Activated T-helper 17 cell treated with anti-CD3 and anti-CD28 coated beads, Interleukin-2, amount 50 U/mL, for 72 hours (primary cell): Measurements from ENCODE around the gene SLC22A31. TPM values are rescaled to one million over a fixed set of nuclear protein-coding genes. Genes with fewer than 3 reads are reported as not detected.

Experiments used
- ATAC-seq: fragments of 150-1000 bp; cut with Tn5 transposase; replicated peaks from 2 replicates; pipeline ENCODE4 v1.10.0; 2021; ENCODE audit warnings: mild to moderate bottlenecking, moderate library complexity
- H3K27ac Mint-ChIP-seq: one replicate; pipeline ENCODE4 v1.8.0; 2022; ENCODE audit warnings: mixed read lengths
- H3K27me3 Mint-ChIP-seq: one replicate; pipeline ENCODE4 v1.8.0; 2022; ENCODE audit warnings: mixed read lengths
- H3K36me3 Mint-ChIP-seq: one replicate; pipeline ENCODE4 v1.8.0; 2022; ENCODE audit warnings: low read depth, mild to moderate bottlenecking, mixed read lengths
- H3K4me1 Mint-ChIP-seq: one replicate; pipeline ENCODE4 v1.8.0; 2022; ENCODE audit warnings: mixed read lengths
- H3K4me3 Mint-ChIP-seq: one replicate; pipeline ENCODE4 v1.8.0; 2022; ENCODE audit warnings: mild to moderate bottlenecking, mixed read lengths
- H3K9me3 Mint-ChIP-seq: one replicate; pipeline ENCODE4 v1.8.0; 2022; ENCODE audit warnings: mixed read lengths
- total RNA-seq, 2 donors: library from RNA; stranded (reverse); gene quantifications; one replicate each; pipeline ENCODE4 v1.2.3, GENCODE V29; 2022

The SLC22A31 gene
- total RNA-seq, 2 donors from 2014 or later, result 0.34 to 0.65 TPM

- Mint-ChIP-seq H3K9me3 (no peaks in the 10 kb centered on the region), H3K4me1 (no peaks in the 10 kb centered on the region), H3K4me3 (peak overlapping the region; percentile 50), H3K36me3 (peaks cover 6% of the 10 kb centered on the region), H3K27ac (no peak overlapping the region), H3K27me3 (peaks cover 15% of the 10 kb centered on the region)
- ATAC-seq, result peak; percentile 82
Measured at GRCh38 chr16:89201439-89202377, 1.4 kb upstream of the SLC22A31 start.

GRCh38 chr16:89200850-89201411, 594 bp upstream of the SLC22A31 start:
- Mint-ChIP-seq H3K9me3 (no peaks in the 10 kb centered on the region), H3K36me3 (peaks cover 6% of the 10 kb centered on the region), H3K4me3 (peak overlapping the region; percentile 17), H3K4me1 (no peaks in the 10 kb centered on the region), H3K27me3 (peaks cover 15% of the 10 kb centered on the region), H3K27ac (no peak overlapping the region)
- ATAC-seq, result peak; percentile 7

- ATAC-seq, result no peak
- Mint-ChIP-seq H3K36me3 (peaks cover 6% of the 10 kb centered on the region), H3K27me3 (peaks cover 15% of the 10 kb centered on the region), H3K9me3 (no peaks in the 10 kb centered on the region), H3K4me3 (peak overlapping the region; percentile 17), H3K27ac (no peak overlapping the region), H3K4me1 (no peaks in the 10 kb centered on the region)
Measured at GRCh38 chr16:89199241-89200123, 855 bp downstream of the SLC22A31 start.

- H3K27ac Mint-ChIP-seq, result no peak overlapping the region
- H3K9me3 Mint-ChIP-seq, result no peaks in the 10 kb centered on the region
- H3K4me1 Mint-ChIP-seq, result no peaks in the 10 kb centered on the region
- ATAC-seq, result no peak
- no peak overlapping the region for H3K4me3 Mint-ChIP-seq
- peaks cover 9% of the 10 kb centered on the region for H3K27me3 Mint-ChIP-seq
- H3K36me3 Mint-ChIP-seq, result peaks cover 6% of the 10 kb centered on the region
Measured at GRCh38 chr16:89198417-89199240, 1.7 kb downstream of the SLC22A31 start.

- ATAC-seq, result no peak
- Mint-ChIP-seq H3K4me1 (no peaks in the 10 kb centered on the region), H3K36me3 (peaks cover 4% of the 10 kb centered on the region), H3K4me3 (no peak overlapping the region), H3K27me3 (peaks cover 3% of the 10 kb centered on the region), H3K9me3 (no peaks in the 10 kb centered on the region), H3K27ac (no peak overlapping the region)
Measured at GRCh38 chr16:89197633-89198416, 2.5 kb downstream of the SLC22A31 start.

GRCh38 chr16:89197033-89197632, 3.2 kb downstream of the SLC22A31 start:
- Mint-ChIP-seq H3K4me3 (no peak overlapping the region), H3K27me3 (no peaks in the 10 kb centered on the region), H3K4me1 (no peaks in the 10 kb centered on the region), H3K36me3 (no peaks in the 10 kb centered on the region), H3K27ac (no peak overlapping the region), H3K9me3 (no peaks in the 10 kb centered on the region)
- ATAC-seq, result no peak

GRCh38 chr16:89195521-89196171, 4.7 kb downstream of the SLC22A31 start:
- Mint-ChIP-seq H3K4me1 (no peaks in the 10 kb centered on the region), H3K36me3 (no peaks in the 10 kb centered on the region), H3K4me3 (no peak overlapping the region), H3K27ac (no peak overlapping the region), H3K27me3 (no peaks in the 10 kb centered on the region), H3K9me3 (no peaks in the 10 kb centered on the region)
- ATAC-seq, result no peak

- H3K4me3 Mint-ChIP-seq, result no peak overlapping the region
- ATAC-seq, result no peak
- H3K9me3 Mint-ChIP-seq, result no peaks in the 10 kb centered on the region
- no peaks in the 10 kb centered on the region for H3K4me1 Mint-ChIP-seq
- no peaks in the 10 kb centered on the region for H3K36me3 Mint-ChIP-seq
- no peak overlapping the region for H3K27ac Mint-ChIP-seq
- H3K27me3 Mint-ChIP-seq, result no peaks in the 10 kb centered on the region
Measured at GRCh38 chr16:89194340-89195311, 5.7 kb downstream of the SLC22A31 start.

- Mint-ChIP-seq H3K9me3 (no peaks in the 10 kb centered on the region), H3K4me1 (no peaks in the 10 kb centered on the region)
- ATAC-seq, result no peak
Measured at GRCh38 chr16:89193576-89194293, 6.6 kb downstream of the SLC22A31 start.

GRCh38 chr16:89192956-89193575, 7.3 kb downstream of the SLC22A31 start:
- H3K4me3 Mint-ChIP-seq, result no peak overlapping the region
- H3K27me3 Mint-ChIP-seq, result no peaks in the 10 kb centered on the region
- H3K36me3 Mint-ChIP-seq, result no peaks in the 10 kb centered on the region
- no peak overlapping the region for H3K27ac Mint-ChIP-seq
- H3K4me1 Mint-ChIP-seq, result no peaks in the 10 kb centered on the region
- ATAC-seq, result peak; percentile 55
- H3K9me3 Mint-ChIP-seq, result no peaks in the 10 kb centered on the region

More at GRCh38 chr16:89193576-89194293, 6.6 kb downstream of the SLC22A31 start:
- H3K27ac Mint-ChIP-seq, result no peak overlapping the region
- no peaks in the 10 kb centered on the region for H3K36me3 Mint-ChIP-seq
- H3K27me3 Mint-ChIP-seq, result no peaks in the 10 kb centered on the region
- no peak overlapping the region for H3K4me3 Mint-ChIP-seq
